ENCODE results near the gene WDR74. TPM values are rescaled to one million over a fixed set of nuclear protein-coding genes. Genes with fewer than 3 reads are reported as not detected.

The WDR74 gene
- total and polyA plus RNA-seq, 12 donors = 17.7 to 62.4 (median 23.7) TPM

GRCh38 chr11:62810748-62811147 is 28.6 kb downstream of the WDR74 start:
- no peak for TF ChIP-seq CTCF (IDR thresholded peaks at IDR 0.05)
- DNase-seq (no peak), ATAC-seq (no peak)
- peaks cover 2 to 24% (median 13%) of the 10 kb centered on the region in 9 donors for H3K4me1 ChIP-seq
- intact Hi-C loops (cut with DNase I) = no loop called here
- 40 to 41% methylated on average over 1 of the region's 1 CpG for WGBS, 2 donors
- H3K27me3 ChIP-seq = no peaks in the 10 kb centered on the region
- no peak overlapping the region for H3K4me3 ChIP-seq
- H3K9me3 ChIP-seq = no peaks in the 10 kb centered on the region
- peaks cover 0 to 46% (median 3%) of the 10 kb centered on the region in 9 donors for H3K36me3 ChIP-seq
- no peak overlapping the region for H3K27ac ChIP-seq

- H3K36me3 ChIP-seq = peaks cover 0 to 34% (median 18%) of the 10 kb centered on the region in 9 donors
- TF ChIP-seq CTCF (IDR thresholded peaks at IDR 0.05) = no peak
- WGBS, 2 donors = 42 to 55% methylated on average over 5 of the region's 5 CpGs
- ATAC-seq (peak in 7 of 8 donors; percentile 32 to 74 (median 65)), DNase-seq (peak in 1 of 2 donors; percentile 50)
- no peaks in the 10 kb centered on the region for H3K9me3 ChIP-seq
- intact Hi-C loops (cut with DNase I) = loop anchor here in 1 of 10 donors (2.0 to 5.0 kb wide), 2 partner anchors 24 to 79 kb away; partner anchors contain the start of genes HNRNPUL2 and TTC9C
- peak overlapping the region in 3 of 10 donors; percentile 79 to 88 (median 85) for H3K4me3 ChIP-seq
- peak overlapping the region in 9 of 10 donors; percentile 80 to 95 (median 91) for H3K27ac ChIP-seq
- peaks cover 14 to 47% (median 31%) of the 10 kb centered on the region in 9 donors for H3K4me1 ChIP-seq
- H3K27me3 ChIP-seq = no peaks in the 10 kb centered on the region
Observed at GRCh38 chr11:62806611-62807121, 32.7 kb downstream of the WDR74 start.

GRCh38 chr11:62805961-62806441 is 33.4 kb downstream of the WDR74 start:
- H3K4me3 ChIP-seq = peak overlapping the region; percentile 26 to 88 (median 82)
- H3K36me3 ChIP-seq = peaks cover 0 to 41% (median 24%) of the 10 kb centered on the region in 9 donors
- peak in 1 of 2 donors; percentile 20 for DNase-seq
- ATAC-seq = peak in 5 of 8 donors; percentile 3 to 19 (median 15)
- peaks cover 14 to 47% (median 31%) of the 10 kb centered on the region in 9 donors for H3K4me1 ChIP-seq
- intact Hi-C loops (cut with DNase I) = loop anchor here in 2 of 10 donors (2.0 to 5.0 kb wide), 3 partner anchors 25 to 79 kb away; partner anchors contain the start of genes HNRNPUL2 (in 1 of the 2), TTC9C (in 1 of the 2) and WDR74 (in 1 of the 2)
- H3K27me3 ChIP-seq = no peaks in the 10 kb centered on the region
- 17 to 22% methylated on average over 12 of the region's 12 CpGs for WGBS, 2 donors
- H3K9me3 ChIP-seq = no peaks in the 10 kb centered on the region
- H3K27ac ChIP-seq = peak overlapping the region in 9 of 10 donors; percentile 80 to 95 (median 91)
- no peak for TF ChIP-seq CTCF (IDR thresholded peaks at IDR 0.05)

GRCh38 chr11:62805076-62805892 is 34.1 kb downstream of the WDR74 start, which contains the start of gene NXF1:
Gene NXF1, minus strand, starts transcription at chr11:62805440. Its CDS starts 84 bp downstream, at chr11:62805356.
- Histone ChIP-seq H3K36me3 (peaks cover 0 to 45% (median 31%) of the 10 kb centered on the region in 9 donors), H3K4me1 (peaks cover 14 to 47% (median 31%) of the 10 kb centered on the region in 9 donors), H3K27me3 (no peaks in the 10 kb centered on the region), H3K9me3 (no peaks in the 10 kb centered on the region), H3K4me3 (peak within 1 kb of the TSS; percentile 36 to 88 (median 82)), H3K27ac (peak within 1 kb of the TSS; percentile 61 to 95 (median 90))
- TF ChIP-seq CTCF (IDR thresholded peaks at IDR 0.05) = peak in 2 of 9 donors; percentile 12 to 25
- intact Hi-C loops (cut with DNase I) = loop anchor here in 2 of 10 donors (2.0 to 5.0 kb wide), 2 partner anchors 34 to 78 kb away; partner anchors contain the start of genes HNRNPUL2 (in 1 of the 2), TTC9C (in 1 of the 2) and WDR74 (in 1 of the 2)
- ATAC-seq = peak; percentile 92 to 97 (median 96)
- DNase-seq = peak; percentile 94 to 96
- 0% methylated on average over 66 to 77 of the region's 77 CpGs for WGBS, 2 donors
